ENCODE measurements around the gene ST8SIA4. TPM values are rescaled to one million over a fixed set of nuclear protein-coding genes. Genes with fewer than 3 reads are reported as not detected.

The ST8SIA4 gene
- total RNA-seq, 2 experiments from 2014 or later, result 17.8 to 19.5 TPM

- CTCF ChIA-PET, result interaction anchor here (1.4 kb wide), 1 partner anchor 24 kb away, joined by 3 read pairs; no protein-coding TSS in a partner anchor
Observed at GRCh38 chr5:100872408-100873190, 30.5 kb downstream of the ST8SIA4 start.

GRCh38 chr5:100867039-100867562, 36.0 kb downstream of the ST8SIA4 start:
- ChIA-PET CTCF (no interaction called here), POLR2A (no interaction called here)
- H3K36me3 Mint-ChIP-seq (ENCODE audit: low read depth), result peaks cover 72% of the 10 kb centered on the region
- DNase-seq (no peak), ATAC-seq (ENCODE audit: poor library complexity) (no peak)
- intact Hi-C loops (cut with DNase I, micrococcal nuclease), result no loop called here
- H3K27ac ChIP-seq (ENCODE audit: low read depth in 1 of 2, low read length in 2 of 2), result no peak overlapping the region
- H3K4me3 Mint-ChIP-seq, result no peak overlapping the region
- H3K4me1 ChIP-seq (ENCODE audit: insufficient read depth, low read length), result no peaks in the 10 kb centered on the region
- no peak for TF ChIP-seq CTCF (IDR thresholded peaks at IDR 0.05)
- H3K9me3 ChIP-seq (ENCODE audit: control insufficient read depth in 1 of 2, insufficient read depth in 1 of 2, low read length in 2 of 2), result no peaks in the 10 kb centered on the region
- no peaks in the 10 kb centered on the region for H3K27me3 ChIP-seq (ENCODE audit: control insufficient read depth in 1 of 2, insufficient read depth in 2 of 2, low read length in 2 of 2)
- peaks cover 30% of the 10 kb centered on the region for H3K36me3 ChIP-seq (ENCODE audit: insufficient read depth, low read length)
- peaks cover 24% of the 10 kb centered on the region for H3K4me1 Mint-ChIP-seq (ENCODE audit: low read depth)
- H3K27me3 Mint-ChIP-seq, result no peaks in the 10 kb centered on the region
- no peaks in the 10 kb centered on the region for H3K9me3 Mint-ChIP-seq
- H3K4me3 ChIP-seq (ENCODE audit: low read length), result no peak overlapping the region
- no peak overlapping the region for H3K27ac Mint-ChIP-seq

More at GRCh38 chr5:100872408-100873190, 30.5 kb downstream of the ST8SIA4 start:
- H3K4me3 Mint-ChIP-seq, result no peak overlapping the region
- intact Hi-C loops (cut with DNase I, micrococcal nuclease), result no loop called here
- peaks cover 33% of the 10 kb centered on the region for H3K4me1 Mint-ChIP-seq (ENCODE audit: low read depth)
- Histone ChIP-seq H3K4me3 (ENCODE audit: low read length) (no peak overlapping the region), H3K9me3 (ENCODE audit: control insufficient read depth in 1 of 2, insufficient read depth in 1 of 2, low read length in 2 of 2) (no peaks in the 10 kb centered on the region), H3K4me1 (ENCODE audit: insufficient read depth, low read length) (no peaks in the 10 kb centered on the region), H3K27me3 (ENCODE audit: control insufficient read depth in 1 of 2, insufficient read depth in 2 of 2, low read length in 2 of 2) (no peaks in the 10 kb centered on the region), H3K36me3 (ENCODE audit: insufficient read depth, low read length) (peaks cover 33% of the 10 kb centered on the region), H3K27ac (ENCODE audit: low read depth in 1 of 2, low read length in 2 of 2) (no peak overlapping the region)
- H3K27me3 Mint-ChIP-seq, result no peaks in the 10 kb centered on the region
- no peak for TF ChIP-seq CTCF (IDR thresholded peaks at IDR 0.05)
- POLR2A ChIA-PET, result interaction anchor here (0.8 kb wide), 1 partner anchor 30 kb away, joined by 7 read pairs; the partner anchor contains the start of gene ST8SIA4
- no peaks in the 10 kb centered on the region for H3K9me3 Mint-ChIP-seq
- H3K36me3 Mint-ChIP-seq (ENCODE audit: low read depth), result peaks cover 86% of the 10 kb centered on the region
- peak in 2 of 14 experiments; percentile 43 to 61 for DNase-seq
- no peak for ATAC-seq (ENCODE audit: poor library complexity)
- H3K27ac Mint-ChIP-seq, result no peak overlapping the region

DNA sequence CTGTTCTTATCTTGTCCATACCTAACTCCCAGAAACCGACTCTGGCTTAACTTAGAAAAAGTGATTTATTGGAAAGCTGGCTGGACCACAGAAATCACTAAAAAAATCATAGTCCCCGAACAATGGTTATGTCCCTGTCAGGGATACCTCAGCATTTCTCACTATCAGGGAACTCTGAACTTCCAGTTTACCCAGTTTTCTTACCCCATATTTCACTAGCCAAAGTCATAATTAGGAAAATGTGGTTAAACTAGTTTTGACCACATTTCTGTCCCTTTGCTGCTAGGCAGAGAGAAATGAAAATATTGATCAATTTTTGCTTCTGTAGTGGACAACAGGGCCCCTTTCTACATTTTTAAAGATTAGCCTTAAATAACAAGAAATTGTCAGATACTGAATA, 38.2 kb downstream of the ST8SIA4 start:
- TF ChIP-seq CTCF (IDR thresholded peaks at IDR 0.05), result no peak
- Histone ChIP-seq H3K9me3 (ENCODE audit: control insufficient read depth in 1 of 2, insufficient read depth in 1 of 2, low read length in 2 of 2) (no peaks in the 10 kb centered on the region), H3K27ac (ENCODE audit: low read depth in 1 of 2, low read length in 2 of 2) (no peak overlapping the region), H3K4me3 (ENCODE audit: low read length) (no peak overlapping the region), H3K27me3 (ENCODE audit: control insufficient read depth in 1 of 2, insufficient read depth in 2 of 2, low read length in 2 of 2) (no peaks in the 10 kb centered on the region), H3K4me1 (ENCODE audit: insufficient read depth, low read length) (no peaks in the 10 kb centered on the region), H3K36me3 (ENCODE audit: insufficient read depth, low read length) (peaks cover 22% of the 10 kb centered on the region)
- H3K4me3 Mint-ChIP-seq, result no peak overlapping the region
- ATAC-seq (ENCODE audit: poor library complexity) (no peak), DNase-seq (no peak)
- intact Hi-C loops (cut with DNase I, micrococcal nuclease), result no loop called here
- H3K36me3 Mint-ChIP-seq (ENCODE audit: low read depth), result peaks cover 58% of the 10 kb centered on the region
- POLR2A ChIA-PET, result no interaction called here
- H3K9me3 Mint-ChIP-seq, result no peaks in the 10 kb centered on the region
- H3K27me3 Mint-ChIP-seq, result no peaks in the 10 kb centered on the region
- peaks cover 38% of the 10 kb centered on the region for H3K4me1 Mint-ChIP-seq (ENCODE audit: low read depth)
- peak overlapping the region; percentile 3 for H3K27ac Mint-ChIP-seq
- CTCF ChIA-PET, result no interaction called here

Data from CD4-positive, alpha-beta T cell (primary cell).